Fibroblast of lung (primary cell): ENCODE data around the gene MPPED2.

Experiments
- CTCF ChIP-seq, 2 donors: IDR thresholded peaks in 1 of 2; conservative IDR thresholded peaks in 1 of 2; 1 replicate in 1 of 2; 2 replicates in 1 of 2; pipeline ENCODE4 v1.5.1; 2011 to 2012; ENCODE audit warnings: low read length in 2 of 2, control low read depth in 1 of 2, inconsistent platforms in 1 of 2, low read depth in 1 of 2, mild to moderate bottlenecking in 1 of 2
- EZH2 ChIP-seq: IDR thresholded peaks from 2 replicates; pipeline ENCODE4 v1.5.1; 2012; ENCODE audit warnings: low read length, control low read depth, mild to moderate bottlenecking; ENCODE audit errors: missing control alignments

- TF ChIP-seq CTCF (conservative IDR thresholded peaks at IDR 0.05 in 1 of 2, IDR thresholded peaks at IDR 0.05 in 1 of 2; ENCODE audit: low read depth in 1 of 2, low read length in 2 of 2) (no peak), EZH2 (no peak)
Measured at GRCh38 chr11:30370164-30370563, 216.0 kb downstream of the MPPED2 start.
